GM21717 (cell line): ENCODE data around the gene AUH.

Experiments used
- ATAC-seq: cut with Tn5 transposase; IDR thresholded peaks from one replicate; pipeline ENCODE4 v1.9.1; 2021; ENCODE audit warnings: mild to moderate bottlenecking, moderate library complexity; ENCODE audit not compliant: unreplicated experiment

The AUH gene

DNA sequence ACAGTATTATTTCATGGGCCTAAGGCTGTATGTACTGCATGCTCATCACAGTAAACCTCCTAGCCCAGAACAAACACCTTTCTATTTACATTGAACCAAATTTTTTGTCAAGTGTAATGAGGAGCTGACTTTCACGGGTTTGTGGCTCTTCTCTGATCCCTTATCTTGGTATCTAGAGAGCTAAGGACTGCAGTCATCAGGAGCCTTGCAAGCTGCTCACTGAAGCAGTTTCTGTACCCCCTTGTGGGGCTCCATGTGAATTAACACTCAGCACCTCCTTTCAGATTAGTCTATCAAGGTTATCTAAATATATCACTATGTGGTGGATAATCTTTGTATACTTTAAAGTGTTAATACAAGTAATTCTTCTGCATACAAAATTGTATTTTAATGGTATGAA is 108.2 kb downstream of the AUH start:
- no peak for ATAC-seq

DNA sequence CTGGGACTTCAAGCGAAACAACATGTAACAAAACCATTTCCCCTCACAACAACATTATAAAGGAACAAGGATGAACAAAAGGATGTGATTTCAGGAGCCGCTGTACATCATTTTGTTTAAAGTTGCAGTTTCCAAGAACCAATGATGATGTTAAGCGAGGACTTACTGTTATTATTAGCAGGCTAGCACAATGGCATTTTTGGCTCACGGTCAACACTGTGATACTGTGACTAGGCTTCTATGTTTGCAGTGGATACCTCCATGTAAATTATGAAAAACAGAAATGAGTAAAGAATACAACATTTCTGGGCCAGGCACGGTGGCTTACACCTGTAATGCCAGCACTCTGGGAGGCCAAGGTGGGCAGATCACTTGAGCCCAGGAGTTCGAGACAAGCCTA is 113.0 kb downstream of the AUH start:
- ATAC-seq, result no peak

DNA sequence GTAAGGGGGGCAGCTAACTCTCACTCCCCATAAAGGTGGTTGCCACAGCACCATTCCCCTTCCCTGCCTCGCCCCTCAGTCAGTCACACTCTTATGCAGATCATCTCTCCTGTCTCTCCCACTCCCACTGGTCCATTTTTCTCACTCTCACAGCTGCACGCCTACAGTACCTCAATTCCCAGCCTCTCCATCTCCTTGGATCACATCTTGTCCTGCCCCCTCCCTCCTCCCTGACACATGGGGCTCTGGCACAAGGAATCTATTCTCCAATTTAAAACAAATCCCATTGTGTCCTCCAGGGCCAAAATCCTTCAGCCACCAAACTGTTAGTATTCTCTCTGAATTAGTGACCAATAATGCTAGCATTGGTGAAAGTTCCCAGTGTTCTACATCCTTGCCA is 114.4 kb downstream of the AUH start:
- ATAC-seq, result no peak

DNA sequence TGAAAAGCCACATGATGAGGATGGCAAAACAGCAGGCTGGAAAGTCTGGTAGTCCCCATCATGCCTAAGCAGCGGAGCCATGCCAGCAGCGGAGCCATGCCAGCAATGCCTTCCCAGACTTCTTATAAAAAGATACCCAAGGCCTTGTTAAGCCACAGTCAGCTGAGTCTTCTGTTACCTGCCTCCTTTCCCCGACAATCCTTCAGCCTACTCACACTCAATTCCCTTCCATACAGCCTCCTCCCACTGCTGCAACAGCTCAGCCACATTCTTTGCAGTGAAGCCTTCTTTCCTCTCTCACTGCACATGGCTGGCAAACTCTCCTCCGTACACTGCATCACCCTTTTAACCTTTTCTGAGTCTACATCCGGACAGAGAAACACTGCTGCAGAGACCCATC is 114.9 kb downstream of the AUH start:
- no peak for ATAC-seq

DNA sequence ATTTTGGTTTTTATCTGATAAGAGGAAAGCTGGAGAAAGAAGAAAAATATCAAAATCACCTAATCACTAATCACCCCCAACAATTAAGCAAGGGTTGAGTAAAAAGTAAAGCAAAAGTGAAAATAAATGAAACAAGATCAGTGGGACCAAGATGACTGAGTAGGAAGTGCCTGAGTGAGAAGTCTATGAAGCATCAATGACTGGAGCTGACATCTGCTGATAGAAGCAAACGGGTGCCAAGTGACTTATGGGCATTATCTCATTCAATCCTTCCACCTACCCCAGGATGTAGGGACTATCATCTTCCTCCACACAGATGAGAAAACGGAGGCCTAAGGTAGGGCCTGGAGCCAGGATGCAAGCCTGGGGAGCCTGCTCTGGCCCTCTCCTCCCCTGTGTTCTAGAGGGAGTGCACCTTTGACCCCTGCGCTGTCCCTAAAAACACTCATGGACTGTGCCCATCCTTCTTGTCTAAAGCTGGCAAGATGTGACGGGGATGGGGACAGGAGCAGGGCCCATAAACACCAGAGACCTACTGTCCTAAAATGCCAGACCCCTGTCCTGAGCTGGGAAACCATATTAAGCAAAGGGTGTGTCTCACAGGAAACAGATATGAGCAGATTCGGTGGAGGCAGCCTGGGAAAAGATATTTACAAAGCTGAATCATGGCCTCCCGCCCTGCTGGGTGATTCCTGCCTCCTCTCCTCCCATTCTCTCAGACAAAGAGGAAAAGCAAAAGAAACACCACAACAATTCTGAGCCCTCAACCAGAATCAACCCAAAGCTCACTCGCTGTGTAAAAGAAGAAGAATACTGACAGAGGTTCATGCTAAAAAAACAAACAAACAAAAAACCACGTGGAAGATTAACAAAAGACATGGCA is 116.0 kb downstream of the AUH start:
- ATAC-seq, result no peak

DNA sequence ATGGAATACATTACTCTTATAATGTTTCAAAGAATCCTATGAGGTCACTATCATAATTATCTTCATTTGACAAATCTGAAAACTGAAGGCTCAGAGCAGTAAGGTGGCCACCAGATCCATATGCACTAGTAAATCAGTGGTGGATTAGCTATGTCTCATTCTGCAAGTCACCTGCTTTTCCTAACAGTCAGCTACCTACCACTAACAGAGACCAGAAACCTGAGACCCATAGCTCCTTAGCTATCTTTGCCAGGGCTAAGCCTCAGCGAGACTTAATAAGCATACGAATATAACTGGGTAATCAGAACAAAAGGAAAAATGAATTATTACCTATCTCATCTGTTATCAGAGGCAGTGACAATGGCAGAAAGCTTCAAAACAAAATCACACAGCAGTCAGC is 118.7 kb downstream of the AUH start:
- no peak for ATAC-seq

DNA sequence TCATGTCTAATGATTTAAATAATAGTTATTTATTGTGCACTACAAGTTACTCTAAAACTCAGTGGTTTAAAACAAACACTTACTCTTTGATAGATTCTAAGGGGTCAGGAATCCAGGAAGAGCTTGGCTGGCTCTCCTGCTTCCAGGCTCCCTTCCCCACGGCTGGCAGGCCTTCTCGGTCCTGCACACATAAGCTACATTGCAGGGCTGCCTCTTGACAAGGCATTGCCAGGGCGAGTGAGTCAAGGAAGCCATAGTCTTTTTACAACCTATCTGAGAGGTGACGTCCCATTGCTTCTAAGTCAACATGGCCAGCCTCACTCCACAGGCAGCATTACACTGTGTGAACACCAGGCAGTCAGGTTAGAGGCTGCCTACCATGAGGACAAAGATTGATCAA is 119.8 kb downstream of the AUH start:
- ATAC-seq, result no peak

DNA sequence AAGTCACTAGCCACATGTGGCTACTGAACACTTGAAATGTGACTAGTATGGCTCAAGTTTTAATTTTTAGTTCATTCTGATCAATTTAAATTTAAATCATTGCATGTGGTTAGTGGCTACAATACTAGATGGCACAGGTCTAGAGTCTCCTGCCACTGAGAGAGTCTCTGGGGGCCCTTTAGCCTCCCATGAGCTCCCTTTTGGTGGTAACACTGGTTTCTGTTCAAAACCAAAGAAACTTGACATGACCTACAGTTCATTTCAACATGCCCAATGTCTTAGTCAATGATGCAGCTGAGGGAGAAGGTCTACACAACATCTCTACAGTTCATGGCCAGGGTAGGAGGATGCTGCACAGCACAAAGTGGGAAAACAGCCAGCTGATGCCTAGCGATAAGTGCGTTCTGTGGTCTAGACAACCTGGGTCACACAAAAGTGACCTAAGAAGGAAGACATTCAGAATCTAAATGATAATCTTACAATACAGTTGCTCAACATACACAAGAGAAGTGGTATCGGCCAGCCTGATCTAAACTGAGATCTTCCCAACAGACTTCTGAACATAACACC is 121.0 kb downstream of the AUH start:
- ATAC-seq, result no peak

DNA sequence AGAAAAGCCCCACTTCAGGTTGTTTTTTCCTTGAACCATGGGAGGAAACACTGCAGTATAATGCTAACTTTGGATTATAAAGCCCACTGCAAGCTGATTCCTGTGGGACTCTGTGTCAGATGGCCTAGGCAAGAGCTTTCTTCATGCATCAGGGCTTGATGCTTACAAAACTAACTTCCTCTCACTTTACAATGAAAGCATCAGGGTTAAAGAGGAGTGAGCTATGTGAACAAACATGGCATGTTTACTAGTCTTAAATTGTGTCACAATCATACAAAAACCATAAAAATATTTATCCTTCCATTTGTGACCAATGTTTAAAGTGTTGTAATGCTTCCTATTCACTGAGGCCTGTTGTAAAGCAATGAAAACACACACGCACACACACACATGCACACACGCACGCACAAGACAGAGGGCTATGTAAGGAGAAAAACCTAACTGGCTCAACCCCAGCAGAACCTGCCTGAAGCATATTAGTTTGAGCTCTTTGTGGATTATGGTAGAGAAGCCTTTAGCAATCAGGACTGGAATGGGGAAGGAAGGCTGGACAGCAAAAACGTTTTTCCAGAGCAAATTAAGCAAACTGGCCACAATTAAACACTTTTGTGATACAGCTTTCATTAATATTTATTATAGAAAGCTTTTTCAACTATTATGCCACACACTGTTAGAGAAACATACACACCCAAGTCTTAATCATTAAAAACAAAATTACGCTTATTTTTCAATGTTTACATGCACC is 122.2 kb downstream of the AUH start:
- ATAC-seq, result no peak

DNA sequence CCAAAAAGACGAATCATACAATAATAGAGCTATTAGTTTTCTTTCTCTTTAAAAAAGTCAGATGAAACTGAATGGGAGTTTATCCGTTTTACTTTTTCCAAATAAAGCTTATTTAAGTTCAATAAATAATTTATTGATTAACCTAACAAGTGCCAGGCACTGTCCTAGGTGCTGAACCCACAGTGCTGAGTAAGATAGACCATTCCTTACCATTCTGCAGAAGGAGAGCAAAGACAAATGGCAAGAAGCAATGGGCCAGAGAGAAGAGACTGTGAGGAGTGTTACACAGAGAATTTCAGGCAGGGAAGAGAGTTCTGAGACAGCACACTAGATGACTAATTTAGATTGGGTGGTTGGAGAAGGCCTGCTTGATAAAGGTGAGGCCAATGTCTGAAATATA is 127.2 kb downstream of the AUH start:
- no peak for ATAC-seq

DNA sequence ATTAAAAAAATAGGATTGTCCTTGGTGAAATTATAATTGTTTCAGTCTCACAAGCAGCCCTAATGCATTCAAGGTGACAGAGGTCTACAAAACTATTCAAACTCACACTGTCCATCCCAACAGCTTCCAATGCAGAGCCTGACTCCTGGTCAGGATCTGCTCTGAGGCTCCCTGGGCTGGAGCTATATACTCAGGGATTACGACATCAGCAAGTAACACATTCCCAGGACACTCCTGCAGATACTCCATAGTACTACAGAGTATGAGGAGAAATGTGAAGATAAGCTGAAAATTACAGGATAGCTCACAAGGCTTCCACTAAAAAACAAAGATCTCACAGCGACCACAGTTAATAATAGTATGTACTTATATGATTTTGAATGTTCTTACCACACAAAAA is 130.1 kb downstream of the AUH start:
- no peak for ATAC-seq

DNA sequence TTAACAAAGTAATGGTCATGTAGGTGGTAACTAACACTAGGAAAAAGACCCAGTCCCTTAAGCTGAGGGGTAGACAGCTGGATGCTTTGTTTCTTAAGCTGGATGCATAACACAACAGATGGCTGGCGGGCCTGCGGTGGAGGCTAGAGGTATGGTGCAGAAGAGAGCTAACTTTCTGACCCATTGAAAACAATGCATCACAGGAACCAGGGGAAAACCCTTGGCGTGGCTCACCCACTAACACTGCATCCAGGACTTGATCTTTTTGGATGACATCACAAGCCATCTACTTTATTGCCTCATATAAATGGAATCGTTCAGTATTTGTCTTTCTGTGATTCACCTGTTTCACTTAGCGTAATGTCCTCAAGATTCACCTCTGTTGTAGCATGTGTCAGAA is 138.7 kb downstream of the AUH start:
- no peak for ATAC-seq

DNA sequence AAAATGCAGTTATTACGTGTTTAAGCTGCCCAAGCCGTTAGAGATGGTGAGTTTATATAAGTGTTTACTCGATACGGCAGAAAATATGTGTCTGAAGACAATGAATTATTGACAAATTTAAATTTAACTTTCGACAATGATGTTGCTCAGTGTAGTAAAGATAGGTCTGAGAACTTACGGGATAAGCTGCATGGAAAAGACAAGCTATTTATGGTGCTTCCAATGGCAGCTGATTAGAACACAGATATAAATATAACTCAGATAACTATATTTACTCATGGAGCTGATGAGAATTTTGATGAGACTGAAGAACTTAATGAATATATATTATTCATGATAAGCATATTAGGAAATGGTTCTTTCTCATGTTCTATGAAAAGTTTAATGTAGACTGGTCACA is 139.3 kb downstream of the AUH start:
- no peak for ATAC-seq

DNA sequence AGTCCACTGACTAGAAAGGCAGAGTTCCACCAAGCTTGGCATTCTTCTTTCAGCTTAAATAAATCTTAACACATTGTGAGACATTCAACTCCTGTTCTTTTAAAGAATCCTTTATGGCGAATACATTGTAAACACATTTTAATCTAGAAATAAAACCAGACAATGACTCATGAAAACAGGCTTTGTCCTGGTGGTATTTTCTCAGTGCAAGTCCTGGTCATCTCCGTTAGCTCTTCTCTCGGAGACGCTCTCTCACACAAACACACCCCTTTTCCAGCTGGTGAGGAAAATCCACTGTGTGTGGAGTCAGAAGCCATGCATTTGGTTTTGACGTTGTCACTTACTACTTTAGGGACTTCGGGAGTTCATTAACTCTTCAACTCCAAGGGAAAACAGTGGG is 140.4 kb downstream of the AUH start:
- no peak for ATAC-seq

DNA sequence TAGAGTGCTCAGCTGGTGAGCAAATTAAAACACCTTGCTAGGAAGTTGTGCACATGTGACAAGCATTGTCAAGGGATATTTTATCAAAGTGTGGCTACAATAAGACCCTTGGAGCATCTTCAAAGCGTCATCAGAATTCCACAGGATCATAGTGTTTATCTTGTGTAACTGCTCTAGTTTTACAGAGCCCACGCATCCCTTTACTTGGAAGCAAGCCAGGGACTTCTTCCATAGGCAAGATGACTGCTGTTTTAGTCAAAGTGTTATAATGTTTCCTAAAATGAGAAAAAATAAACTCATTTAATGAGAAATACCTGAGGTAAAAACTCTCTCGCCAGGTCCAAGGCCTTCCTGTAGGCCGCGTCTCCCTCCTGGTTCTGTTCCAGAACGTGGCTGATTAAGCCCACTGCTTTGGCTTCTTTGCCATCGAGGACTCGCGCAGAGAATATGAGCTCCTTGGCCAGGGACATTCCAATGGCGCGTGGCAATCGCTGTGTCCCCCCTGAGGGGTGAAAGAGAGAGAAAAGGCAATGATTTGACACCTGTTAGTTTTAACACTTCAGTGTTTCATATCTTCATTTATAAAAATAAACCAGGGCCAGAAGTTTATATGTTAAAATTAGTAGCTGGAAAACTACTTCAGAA is 141.1 kb downstream of the AUH start:
- no peak for ATAC-seq

DNA sequence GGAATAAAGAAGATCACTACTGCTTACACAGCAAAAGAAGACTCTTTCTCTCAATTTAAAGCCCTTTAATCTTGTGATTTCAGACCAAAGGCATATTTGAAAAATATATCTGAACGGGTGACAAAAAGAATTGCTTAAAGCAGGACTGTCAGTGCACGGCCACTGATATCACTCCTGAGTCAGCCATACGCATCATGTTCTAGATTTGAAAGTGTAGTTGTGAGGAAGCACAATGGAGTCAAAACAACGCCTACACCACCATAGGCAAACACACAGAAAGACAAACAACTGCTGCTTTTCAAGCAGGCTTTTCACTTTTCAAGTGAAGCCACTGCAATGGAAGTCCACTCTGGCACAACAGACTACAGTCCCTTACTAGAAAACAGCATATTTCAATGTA is 141.7 kb downstream of the AUH start:
- ATAC-seq, result no peak

DNA sequence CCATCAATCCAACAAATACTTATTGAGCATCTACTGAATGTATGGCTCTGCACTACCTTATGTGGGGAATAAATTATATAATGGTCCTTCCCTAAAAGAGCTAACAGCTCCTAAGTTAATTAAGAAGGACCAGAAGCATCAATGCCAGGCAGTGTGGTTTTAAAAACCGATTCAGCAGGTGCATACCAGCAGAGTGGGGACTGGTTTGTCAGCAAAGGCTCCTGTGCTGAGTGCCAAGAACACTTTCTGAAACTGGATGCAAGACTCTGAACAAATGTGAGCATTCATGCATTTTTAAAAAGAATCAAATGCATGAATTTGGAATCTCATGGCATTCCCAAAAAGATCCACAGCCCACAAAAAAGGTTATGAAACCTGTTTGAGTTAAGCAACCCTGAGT is 142.2 kb downstream of the AUH start:
- ATAC-seq, result no peak

DNA sequence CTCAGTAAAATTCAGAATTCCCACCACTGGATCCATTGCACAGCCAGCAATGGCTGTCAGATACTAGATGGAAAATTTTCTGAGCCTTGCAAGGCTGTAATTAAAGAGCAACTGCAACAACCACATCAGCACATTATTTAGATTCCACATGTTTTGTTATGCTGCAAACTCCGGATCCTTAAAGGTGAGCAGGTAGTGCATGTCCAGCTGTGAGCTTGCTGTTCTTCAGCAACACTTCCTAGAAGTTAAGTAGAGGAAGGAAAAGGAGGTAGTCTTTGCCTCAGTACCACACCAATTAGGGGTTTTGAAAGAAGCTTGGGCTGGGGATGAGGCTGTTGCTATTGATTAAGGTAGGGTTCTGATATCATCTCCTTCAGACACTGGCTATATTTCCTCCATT is 144.3 kb downstream of the AUH start:
- ATAC-seq, result no peak

DNA sequence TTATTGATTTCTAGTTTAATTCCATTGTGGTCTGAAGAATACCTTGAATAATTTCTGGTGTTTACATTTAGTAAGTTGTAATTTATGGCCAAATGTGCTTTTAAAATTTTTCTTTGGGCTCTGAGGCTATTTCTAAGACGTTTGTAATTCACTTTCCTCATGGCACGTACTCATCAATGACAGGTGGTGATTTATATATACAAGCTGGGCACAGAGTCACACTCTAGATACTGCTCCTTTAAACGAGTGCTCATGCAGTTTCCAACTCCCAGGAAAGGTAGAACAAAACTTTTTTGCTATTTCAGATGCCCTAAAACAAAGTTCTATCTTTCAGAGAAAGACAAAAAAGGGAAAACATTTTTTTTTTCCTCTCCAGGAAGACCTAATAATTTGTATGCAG is 146.9 kb downstream of the AUH start:
- no peak for ATAC-seq

DNA sequence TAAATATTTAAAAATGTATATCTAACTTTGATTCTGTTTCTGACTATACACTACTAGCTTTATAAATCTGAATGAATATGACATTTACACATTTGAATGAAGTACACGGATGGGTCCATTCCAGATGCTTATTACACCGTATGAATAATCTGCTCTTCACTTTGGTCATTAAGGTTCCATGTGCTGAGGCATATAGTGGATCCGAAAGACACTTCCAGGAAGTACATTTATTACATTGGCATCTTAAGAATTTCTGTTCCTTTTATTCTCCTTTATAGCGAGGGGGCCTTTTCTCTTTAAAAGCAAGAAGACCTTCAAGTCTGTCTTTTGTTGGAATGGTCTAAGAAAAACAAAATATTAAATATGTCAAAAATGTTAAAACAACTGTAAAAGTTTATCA is 147.6 kb downstream of the AUH start:
- no peak for ATAC-seq

DNA sequence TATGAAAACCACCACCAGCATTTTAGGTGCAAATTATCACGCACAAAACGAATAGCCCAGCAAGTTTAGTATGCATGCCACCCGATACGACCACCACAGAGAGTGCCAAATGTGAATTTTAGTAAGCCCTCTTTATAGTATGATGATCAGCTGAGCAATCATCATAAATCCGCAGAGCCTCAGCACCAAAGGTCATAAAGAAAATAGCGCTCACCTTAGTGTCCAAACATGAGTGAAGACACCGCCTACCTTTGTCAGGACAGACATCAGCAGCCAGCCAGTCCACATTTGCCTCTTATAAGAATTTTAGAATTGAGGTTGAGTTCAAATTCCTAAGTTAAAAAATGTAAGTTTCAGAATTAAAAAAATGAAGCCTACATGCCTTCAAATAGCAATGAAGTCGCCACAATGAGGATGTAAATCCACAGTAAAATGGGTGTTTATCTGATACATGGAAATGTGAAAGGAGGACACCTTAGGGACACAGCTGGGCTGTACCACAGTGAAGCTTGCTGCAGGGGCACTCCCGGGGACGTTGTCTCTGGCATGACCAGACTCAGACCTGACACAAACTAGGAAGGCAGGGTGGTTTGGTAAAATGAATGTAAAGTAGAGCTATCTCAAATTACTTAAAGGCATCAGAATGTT is 149.0 kb downstream of the AUH start:
- ATAC-seq, result no peak
